Thoracic aorta endothelial cell (primary cell): ENCODE measurements around the gene EIF4ENIF1. TPM values are rescaled to one million over a fixed set of nuclear protein-coding genes. Genes with fewer than 3 reads are reported as not detected.

Source experiments
- small RNA-seq: library from RNA; depleted of rRNA; stranded (forward); fragments of <200 nt; gene quantifications from one replicate; pipeline ENCODE3, GENCODE V24; 2012
- total RNA-seq: library from RNA; depleted of rRNA; stranded (reverse); fragments of >200 nt; gene quantifications from 2 replicates; pipeline ENCODE4 v1.2.3, GENCODE V29; 2012

Gene EIF4ENIF1, protein sequence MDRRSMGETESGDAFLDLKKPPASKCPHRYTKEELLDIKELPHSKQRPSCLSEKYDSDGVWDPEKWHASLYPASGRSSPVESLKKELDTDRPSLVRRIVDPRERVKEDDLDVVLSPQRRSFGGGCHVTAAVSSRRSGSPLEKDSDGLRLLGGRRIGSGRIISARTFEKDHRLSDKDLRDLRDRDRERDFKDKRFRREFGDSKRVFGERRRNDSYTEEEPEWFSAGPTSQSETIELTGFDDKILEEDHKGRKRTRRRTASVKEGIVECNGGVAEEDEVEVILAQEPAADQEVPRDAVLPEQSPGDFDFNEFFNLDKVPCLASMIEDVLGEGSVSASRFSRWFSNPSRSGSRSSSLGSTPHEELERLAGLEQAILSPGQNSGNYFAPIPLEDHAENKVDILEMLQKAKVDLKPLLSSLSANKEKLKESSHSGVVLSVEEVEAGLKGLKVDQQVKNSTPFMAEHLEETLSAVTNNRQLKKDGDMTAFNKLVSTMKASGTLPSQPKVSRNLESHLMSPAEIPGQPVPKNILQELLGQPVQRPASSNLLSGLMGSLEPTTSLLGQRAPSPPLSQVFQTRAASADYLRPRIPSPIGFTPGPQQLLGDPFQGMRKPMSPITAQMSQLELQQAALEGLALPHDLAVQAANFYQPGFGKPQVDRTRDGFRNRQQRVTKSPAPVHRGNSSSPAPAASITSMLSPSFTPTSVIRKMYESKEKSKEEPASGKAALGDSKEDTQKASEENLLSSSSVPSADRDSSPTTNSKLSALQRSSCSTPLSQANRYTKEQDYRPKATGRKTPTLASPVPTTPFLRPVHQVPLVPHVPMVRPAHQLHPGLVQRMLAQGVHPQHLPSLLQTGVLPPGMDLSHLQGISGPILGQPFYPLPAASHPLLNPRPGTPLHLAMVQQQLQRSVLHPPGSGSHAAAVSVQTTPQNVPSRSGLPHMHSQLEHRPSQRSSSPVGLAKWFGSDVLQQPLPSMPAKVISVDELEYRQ
- 14.9 and 32.2 TPM in 2 replicates for total RNA-seq

DNA sequence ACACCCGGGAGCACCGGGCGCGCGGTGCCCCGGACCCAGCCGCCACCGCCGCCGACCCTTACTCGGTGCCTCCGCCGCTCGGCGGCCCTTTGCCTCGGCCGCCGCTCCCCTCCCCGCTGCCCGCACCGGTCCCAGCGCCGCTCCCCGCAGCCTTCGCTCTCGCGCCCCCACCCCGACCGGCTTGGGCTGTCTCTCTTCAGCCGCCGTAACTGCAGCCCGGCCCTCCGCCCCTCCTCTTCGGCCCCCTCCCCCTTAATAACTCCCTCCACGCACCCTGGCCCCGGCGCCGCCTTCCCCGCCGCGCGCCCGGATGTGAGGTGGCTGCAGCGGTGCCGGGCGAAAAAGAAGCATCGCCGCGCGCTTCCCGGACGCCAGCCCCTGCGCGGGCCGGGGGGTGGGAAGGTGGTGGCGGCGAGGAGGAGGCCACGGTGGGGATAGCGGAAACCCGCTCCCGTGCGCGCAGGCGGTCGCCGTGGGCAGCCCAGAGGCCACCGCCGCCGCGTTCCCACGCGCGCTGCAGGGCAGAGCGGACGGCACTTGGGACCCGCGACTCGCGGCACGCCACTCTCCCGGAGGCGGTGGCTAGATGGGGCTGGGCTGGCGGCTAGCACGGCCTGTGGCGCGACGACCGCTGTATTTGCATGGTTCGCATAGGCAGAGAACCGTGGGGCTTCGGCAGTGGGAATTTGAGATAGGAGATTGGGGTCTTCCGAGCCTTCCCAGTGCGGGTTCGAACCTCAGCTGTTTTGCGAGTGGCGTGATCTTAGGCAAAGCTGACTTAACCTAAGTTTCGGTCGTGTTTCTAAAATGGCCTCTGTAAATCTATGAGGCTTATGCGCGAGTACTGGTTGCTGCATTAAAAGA, at the start of gene EIF4ENIF1:
Gene EIF4ENIF1 (minus strand): TSS at position 211 of the 864 bp plus-strand sequence. CDS start 1,124 bp downstream, outside the sequence.

DNA sequence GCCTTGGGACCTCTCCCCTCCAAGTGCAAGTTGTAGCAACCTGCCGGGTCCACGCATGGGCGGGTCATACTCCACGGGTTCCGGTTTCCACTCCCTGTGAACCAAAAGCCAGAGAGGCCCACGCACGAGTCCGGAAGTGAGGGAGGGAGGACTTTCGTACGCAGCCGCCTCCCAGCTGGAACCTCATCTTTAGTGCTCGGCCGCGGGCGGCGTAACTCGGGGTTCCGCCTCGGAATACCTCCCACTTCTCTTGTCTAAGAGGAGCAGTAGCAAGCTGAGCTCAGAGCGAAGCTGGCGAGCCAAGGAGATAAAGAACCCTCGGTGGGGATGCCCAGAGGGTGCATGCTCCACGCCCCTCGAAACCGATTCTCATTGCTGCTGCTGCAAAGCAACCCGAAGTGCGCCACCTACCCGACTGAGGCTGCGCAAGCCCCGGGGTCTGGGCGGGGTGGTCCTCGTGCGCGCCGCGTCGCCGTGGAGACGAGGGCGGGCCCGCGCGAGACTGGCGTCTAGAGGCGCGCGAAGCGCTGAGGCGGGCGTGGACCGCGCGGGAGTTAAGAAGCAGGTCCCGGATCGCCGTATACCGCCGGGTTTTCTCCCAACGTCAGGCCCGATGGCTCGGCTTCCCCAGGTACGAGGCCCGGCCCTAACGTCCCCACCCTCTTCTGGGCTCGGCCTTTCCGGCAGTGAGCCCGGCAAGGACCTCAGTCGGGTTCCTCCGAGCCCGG, 6.5 kb upstream of the EIF4ENIF1 start, which contains the start of gene SFI1:
Gene SFI1 (plus strand): TSS at position 530 of the 728 bp plus-strand sequence. CDS start 11,749 bp downstream, outside the sequence.

DNA sequence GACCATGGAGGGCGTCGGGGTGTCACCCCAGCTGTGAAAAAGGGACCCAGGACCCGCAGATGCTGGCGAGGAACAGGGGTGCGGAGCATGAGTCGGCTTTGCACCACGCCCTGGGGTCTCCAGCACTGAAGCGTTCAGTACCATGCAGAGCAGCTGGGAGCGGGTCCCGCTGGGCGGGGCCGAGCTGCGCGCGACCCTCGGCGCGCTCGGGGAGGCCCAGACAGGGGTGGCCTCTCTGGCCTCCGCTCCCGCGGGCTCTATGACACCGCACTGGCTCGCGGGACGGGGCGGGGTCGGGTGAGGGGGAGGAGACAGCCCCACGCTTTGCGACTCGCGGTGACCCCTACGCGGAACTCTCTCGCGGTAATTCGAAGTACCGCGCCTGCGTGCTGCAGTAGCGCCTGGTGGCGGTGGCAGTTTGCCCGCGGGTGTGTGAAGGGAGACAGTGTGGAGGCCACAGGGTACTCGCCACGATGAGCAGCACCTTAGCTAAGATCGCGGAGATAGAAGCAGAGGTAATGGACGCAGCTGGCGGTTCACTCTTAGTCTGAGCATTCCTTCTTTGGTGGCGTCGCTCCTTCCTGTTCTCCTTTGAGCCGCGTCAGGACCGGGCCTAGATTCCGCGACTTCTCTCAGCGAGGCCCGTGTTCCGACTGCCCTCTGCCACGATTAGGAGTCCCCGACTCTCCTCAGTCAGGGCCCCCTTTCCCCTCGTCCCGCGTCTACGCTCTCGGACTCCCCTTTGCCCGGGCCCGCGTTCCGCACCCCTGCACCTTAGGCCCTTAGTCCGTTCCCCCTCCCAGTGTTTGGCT, 90.2 kb downstream of the EIF4ENIF1 start, which contains the start of gene DRG1:
Gene DRG1 (plus strand): TSS at position 394 of the 812 bp plus-strand sequence. CDS start 80 bp downstream, at position 474.

Small RNA genes within 50 kb of the gene (small RNA-seq; reads per million reads assigned to genes)
- not detected for gene AL096701.2
- gene RNU6-28P: 0.28 reads per million

Other genes with a start within 250 kb of the EIF4ENIF1 start
- 4.1 and 5.2 TPM in 2 replicates for gene PIK3IP1, start 197.4 kb downstream of the EIF4ENIF1 start, total RNA-seq
- gene PATZ1, start 143.5 kb downstream of the EIF4ENIF1 start, total RNA-seq: 14.2 and 19.5 TPM in 2 replicates
- gene DRG1, start 90.2 kb downstream of the EIF4ENIF1 start, total RNA-seq: 94.1 and 96.9 TPM in 2 replicates
- gene SFI1, start 6.7 kb upstream of the EIF4ENIF1 start, total RNA-seq: 25.5 and 27.4 TPM in 2 replicates
- gene PISD, start 172.4 kb upstream of the EIF4ENIF1 start, total RNA-seq: 35.0 and 37.0 TPM in 2 replicates